GM21825 (cell line): ENCODE measurements around the gene PSD.

ENCODE experiments used
- ATAC-seq: cut with Tn5 transposase; IDR thresholded peaks from one replicate; pipeline ENCODE4 v1.9.1; 2021; ENCODE audit warnings: mild to moderate bottlenecking, moderate library complexity; ENCODE audit not compliant: unreplicated experiment

Gene PSD

GRCh38 chr10:102421507-102421756 lies 2.8 kb upstream of the PSD start:
- ATAC-seq: no peak

GRCh38 chr10:102420714-102421506 lies 2.3 kb upstream of the PSD start, which contains the start of gene FBXL15:
Gene FBXL15, plus strand, starts transcription at chr10:102420836. Its CDS starts 294 bp downstream, at chr10:102421130.
- peak; percentile 55 for ATAC-seq

GRCh38 chr10:102420181-102420713 lies 1.7 kb upstream of the PSD start:
- ATAC-seq: no peak

- no peak for ATAC-seq
Measured at GRCh38 chr10:102419269-102420180, 940 bp upstream of the PSD start.

- no peak for ATAC-seq
Measured at GRCh38 chr10:102416695-102417094, 1.9 kb downstream of the PSD start.

GRCh38 chr10:102416283-102416682 lies 2.3 kb downstream of the PSD start:
- ATAC-seq: no peak

GRCh38 chr10:102414749-102415148 lies 3.8 kb downstream of the PSD start:
- ATAC-seq: no peak

- ATAC-seq: no peak
Measured at GRCh38 chr10:102413806-102414561, 4.6 kb downstream of the PSD start.

- ATAC-seq: no peak
Measured at GRCh38 chr10:102413053-102413705, 5.4 kb downstream of the PSD start.

GRCh38 chr10:102412293-102412692 lies 6.3 kb downstream of the PSD start:
- no peak for ATAC-seq

GRCh38 chr10:102411341-102412255 lies 7.0 kb downstream of the PSD start:
- no peak for ATAC-seq

- ATAC-seq: no peak
Measured at GRCh38 chr10:102410429-102411073, 8.0 kb downstream of the PSD start.

GRCh38 chr10:102409604-102410428 lies 8.8 kb downstream of the PSD start:
- no peak for ATAC-seq

- no peak for ATAC-seq
Measured at GRCh38 chr10:102408728-102409603, 9.6 kb downstream of the PSD start.

GRCh38 chr10:102408131-102408727 lies 10.4 kb downstream of the PSD start:
- ATAC-seq: no peak

GRCh38 chr10:102407425-102408130 lies 11.0 kb downstream of the PSD start:
- no peak for ATAC-seq
